NB4 (cell line): Measurements from ENCODE around the gene NRP1.

Experiments
- MYC ChIP-seq: IDR thresholded peaks from 2 replicates; pipeline ENCODE4 v1.6.1; 2011; ENCODE audit warnings: low read depth, low read length
- POLR2A ChIP-seq: IDR thresholded peaks from 2 replicates; pipeline ENCODE4 v1.6.1; 2011; ENCODE audit warnings: mild to moderate bottlenecking; ENCODE audit not compliant: insufficient read length; ENCODE audit errors: extremely low read depth

DNA sequence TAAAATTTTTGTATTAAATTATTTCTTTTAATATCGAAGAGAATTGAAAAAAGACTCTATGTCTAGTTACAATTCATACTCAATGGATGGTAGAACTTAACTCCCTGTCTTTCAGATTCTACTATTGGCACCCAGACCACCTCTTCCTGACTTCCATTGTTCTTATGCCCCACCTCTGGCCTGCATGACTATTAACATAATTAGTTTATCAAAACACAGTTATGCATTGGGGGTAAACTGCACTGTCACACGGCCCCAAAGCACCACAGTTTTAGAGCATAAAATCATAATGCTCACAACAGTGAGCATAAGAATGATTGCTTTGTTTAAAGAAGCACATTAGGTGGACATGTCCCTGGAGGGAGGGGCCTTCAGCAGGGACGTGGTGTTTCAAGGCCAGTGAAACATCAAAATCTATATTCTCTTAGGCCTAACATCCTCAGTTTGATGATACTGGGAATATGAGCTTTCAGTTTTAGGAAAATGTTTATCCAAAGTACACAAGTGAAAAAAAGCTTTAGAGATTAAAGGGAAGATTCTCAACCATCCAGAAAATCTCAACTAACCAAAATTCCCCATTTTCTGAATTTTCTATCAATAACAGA, 79.8 kb downstream of the NRP1 start:
- no peak for TF ChIP-seq MYC
- TF ChIP-seq POLR2A = no peak
